KOPT-K1 (cell line): Measurements from ENCODE around the gene ING1.

Experiments
- H3K27ac ChIP-seq: fragments of 200-600 bp; sonication (generic); 2 replicates; pipeline ENCODE4 v1.5.1; 2016; ENCODE audit warnings: antibody characterized with exemption, mild to moderate bottlenecking, low read depth, low read length; ENCODE audit not compliant: poor library complexity, severe bottlenecking
- H3K36me3 ChIP-seq: fragments of 200-600 bp; sonication (generic); 2 replicates; pipeline ENCODE4 v1.5.1; 2017; ENCODE audit warnings: antibody characterized with exemption, mild to moderate bottlenecking, low read length, moderate library complexity; ENCODE audit not compliant: insufficient read depth
- H3K9me3 ChIP-seq: fragments of 200-600 bp; sonication (generic); 2 replicates; pipeline ENCODE4 v1.5.1; 2017; ENCODE audit warnings: antibody characterized with exemption, low read length, mild to moderate bottlenecking; ENCODE audit not compliant: insufficient read depth, poor library complexity, severe bottlenecking

ING1 gene

DNA sequence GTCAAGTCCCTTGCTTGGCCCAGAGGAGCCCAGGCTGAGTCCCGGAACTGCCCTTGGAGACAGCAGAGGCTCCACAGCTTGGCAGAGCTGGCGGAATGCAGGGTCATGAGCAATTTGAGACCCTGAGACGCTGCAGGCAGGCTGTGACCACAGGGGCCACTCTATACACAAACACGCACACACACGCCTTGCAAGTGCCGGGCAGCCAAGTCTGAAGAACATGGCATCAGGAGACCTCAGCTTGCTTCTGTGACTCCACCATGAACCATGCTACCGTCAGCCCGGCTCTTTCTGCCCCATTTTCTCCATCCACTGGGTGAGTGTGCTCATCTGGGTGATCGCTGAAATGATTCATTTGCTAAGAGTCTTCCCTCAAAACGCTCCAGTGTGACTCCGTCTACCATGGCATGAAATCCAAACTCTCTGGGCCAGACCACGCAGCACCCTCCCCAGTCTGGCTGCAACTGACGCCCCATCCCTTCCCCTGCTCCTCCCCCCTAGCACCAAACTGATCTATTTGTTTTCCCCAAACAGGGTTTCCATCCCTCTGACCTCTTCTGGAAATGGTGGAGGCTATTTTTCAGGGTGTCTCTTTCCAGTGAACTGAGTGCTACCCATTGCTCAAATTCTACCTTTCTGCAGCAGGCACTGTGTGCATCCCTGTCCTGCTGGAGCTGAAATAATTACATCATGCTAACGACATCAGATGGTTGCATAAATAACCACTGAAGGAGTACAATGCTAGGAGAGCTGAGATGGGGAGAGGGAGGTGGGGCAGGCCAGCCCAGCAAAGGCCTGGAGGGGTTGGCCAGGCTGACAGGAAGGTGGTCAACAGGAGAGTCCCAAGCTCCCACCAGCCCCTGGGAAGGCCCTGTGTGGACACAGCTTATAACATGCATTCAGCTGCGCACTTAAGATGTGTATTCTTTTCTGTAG, 10.6 kb upstream of the ING1 start:
- Histone ChIP-seq H3K9me3 (no peaks in the 10 kb centered on the region), H3K36me3 (peaks cover 63% of the 10 kb centered on the region), H3K27ac (no peak overlapping the region)

DNA sequence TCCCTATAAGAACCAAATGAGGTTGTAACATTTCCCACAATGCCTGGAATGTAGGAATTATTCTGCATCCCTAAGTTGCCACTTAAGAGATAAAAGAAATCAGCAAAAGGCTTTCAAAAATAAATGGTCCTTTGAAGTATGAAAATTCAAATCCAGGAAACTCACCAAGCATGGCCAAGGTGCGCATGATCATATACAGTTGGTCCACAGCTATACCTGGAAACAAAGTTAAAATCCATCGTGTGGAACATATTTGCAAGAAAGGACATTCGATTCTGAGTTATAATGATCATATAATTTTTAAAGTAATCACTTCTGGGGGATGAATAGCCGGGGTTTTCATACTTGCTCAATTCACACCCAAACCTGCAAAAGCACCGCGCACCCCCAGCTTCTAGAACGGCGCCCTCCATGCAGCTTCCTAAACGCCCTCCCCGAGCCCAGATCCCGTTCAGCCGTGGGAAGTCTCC, 8.1 kb upstream of the ING1 start:
- no peaks in the 10 kb centered on the region for H3K9me3 ChIP-seq
- peaks cover 37% of the 10 kb centered on the region for H3K36me3 ChIP-seq
- peak overlapping the region; percentile 87 for H3K27ac ChIP-seq

DNA sequence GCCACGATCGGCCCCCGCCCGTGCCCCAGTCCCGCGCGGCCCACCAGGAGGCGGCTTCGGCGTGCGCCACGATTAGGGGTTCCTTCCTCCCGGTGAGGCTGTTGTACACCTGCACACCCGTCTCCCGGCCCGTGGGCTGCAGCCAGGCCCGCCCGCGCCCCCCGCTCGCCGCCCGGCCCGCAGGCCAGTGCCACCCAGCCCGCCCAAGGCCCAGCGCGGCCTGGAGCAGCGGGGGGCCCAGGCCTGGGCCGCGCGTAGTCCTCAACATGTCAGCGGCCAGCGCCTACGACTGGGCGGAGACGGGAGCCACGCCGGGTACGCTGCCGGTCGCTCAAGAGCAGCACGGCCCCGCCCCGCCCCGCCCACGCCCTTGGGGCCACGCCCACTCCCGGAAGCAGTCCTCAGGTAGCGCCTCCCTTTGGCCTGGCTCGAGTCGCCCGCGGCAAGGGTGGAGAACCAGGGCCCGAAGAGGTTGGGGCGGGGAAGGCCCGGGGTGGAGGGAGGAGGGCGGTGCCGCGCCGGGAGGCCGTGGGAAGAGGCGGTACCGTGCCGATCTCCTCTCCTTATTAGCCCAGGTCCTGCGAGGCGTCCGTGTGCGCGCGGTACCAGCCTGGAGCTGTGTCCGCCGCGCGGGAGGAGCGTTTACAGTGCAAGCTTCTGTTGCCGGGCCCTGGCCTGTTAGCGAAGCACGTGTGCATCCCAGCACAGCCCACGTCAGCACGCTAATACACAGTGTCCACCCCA, 7.5 kb upstream of the ING1 start, which contains the start of gene CARS2:
TSS of gene CARS2 (minus strand) at position 291 of the 744 bp plus-strand sequence. CDS start at position 268, 23 bp downstream.
- peak within 1 kb of the TSS; percentile 87 for H3K27ac ChIP-seq
- peaks cover 31% of the 10 kb centered on the region for H3K36me3 ChIP-seq
- no peaks in the 10 kb centered on the region for H3K9me3 ChIP-seq

DNA sequence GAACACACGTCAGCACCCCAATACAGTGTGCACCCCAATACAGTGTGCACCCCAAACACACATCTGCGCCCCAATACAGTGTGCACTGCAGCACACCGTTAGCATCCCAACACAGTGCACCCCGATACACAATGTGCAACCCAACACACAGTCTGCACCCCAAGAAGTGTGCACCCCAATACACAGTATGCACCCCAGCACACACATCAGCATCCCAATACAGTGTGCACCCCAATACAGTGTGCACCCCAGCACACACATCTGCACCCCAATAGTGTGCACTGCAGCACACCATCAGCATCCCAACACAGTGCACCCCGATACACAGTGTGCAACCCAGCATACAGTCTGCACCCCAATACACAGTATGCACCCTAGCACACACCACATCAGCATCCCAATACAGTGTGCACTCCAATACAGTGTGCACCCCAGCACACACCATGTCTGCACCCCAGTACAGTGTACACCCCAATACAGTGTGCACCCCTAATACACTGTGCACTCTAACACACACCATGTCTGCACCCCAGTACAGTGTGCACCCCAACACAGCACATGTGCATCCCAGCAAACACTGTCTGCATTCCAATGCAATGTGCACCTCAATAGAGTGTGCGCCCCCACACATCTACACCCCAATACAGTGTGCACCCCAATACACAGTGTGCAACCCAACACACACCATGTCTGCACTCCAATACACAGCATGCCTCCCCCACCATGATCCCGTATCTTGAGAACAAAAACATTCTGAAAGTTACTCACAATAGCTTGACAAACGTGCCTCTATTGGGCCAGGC, 6.7 kb upstream of the ING1 start:
- Histone ChIP-seq H3K27ac (peak overlapping the region; percentile 87), H3K36me3 (peaks cover 24% of the 10 kb centered on the region), H3K9me3 (no peaks in the 10 kb centered on the region)

DNA sequence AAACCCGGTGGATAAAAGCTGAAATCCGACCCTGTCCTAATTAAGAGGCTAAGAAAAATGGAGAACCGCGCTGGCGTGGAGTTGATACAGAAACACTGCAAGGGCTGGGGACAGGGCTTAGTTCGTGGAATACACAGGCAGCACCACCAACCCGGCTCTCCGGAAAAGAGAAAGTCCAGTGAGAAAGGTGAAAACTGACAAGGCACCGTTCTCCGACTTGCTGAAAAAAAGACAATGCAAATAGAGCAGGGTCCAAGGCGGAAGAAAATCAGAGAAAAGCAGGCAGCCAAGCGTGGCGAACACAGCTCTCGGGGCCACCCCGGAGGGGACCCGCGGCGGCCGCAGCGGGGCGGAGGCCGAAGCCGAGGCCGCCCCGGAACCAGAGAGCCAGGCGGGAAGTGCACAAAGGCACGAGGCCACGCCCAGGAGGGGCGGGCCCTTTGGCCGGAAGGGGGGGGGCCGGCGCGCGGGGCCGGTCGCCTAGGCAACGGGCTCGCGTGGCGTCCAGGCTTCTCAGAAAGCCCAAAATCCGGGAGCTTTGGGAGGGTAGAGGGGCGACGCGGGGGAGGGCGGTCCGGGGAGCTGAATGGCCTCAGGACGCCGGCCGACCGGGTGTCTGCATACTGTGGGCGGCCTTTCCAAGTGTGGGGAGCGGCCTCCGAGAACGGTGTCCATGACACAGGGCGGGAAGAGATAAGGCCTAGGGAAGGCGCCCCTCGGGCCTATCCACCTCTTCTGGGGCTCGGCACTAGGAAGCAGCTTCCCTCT, 1.2 kb upstream of the ING1 start:
- no peaks in the 10 kb centered on the region for H3K36me3 ChIP-seq
- H3K27ac ChIP-seq: peak overlapping the region; percentile 100
- H3K9me3 ChIP-seq: no peaks in the 10 kb centered on the region

DNA sequence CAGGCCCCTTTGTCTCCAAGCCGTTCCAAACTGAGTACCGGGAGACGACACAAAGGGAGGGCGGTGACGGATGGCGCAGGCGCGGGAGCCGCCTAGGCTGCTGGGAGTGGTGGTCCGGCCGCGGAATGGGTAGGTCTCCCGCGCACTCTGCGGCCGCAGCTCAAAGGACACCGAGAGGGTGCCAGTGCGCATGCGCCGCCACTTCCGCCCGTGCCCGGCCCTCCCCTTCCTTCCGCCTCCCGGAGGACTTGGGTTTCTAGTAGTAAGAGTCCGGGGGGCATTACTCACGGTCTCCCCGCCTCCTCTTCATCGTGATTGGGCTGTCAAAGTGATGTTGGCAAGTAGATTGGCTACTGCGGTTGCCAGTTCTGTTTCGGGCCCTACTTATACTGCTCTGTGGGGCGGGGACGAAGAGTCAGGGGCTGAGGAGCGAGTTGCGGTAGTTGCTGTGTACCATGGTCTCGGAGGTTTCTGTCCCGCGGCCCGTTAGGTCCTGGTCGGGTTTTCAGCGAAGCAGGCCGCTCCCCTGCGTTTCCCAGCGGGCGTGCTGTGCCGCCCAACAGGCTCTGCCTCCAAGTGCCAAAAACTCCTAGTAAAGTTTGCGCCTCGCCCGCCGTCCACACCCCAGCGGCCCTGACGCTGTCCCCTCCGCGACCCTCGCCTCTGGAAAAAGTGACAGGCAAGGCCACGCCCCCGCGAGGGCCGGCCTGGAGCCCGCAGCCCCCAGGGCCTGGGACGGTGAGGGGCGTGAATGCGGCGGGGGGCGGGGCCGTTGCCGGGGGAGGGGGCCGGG, 455 bp upstream of the ING1 start:
- Histone ChIP-seq H3K27ac (peak overlapping the region; percentile 100), H3K36me3 (no peaks in the 10 kb centered on the region), H3K9me3 (no peaks in the 10 kb centered on the region)

DNA sequence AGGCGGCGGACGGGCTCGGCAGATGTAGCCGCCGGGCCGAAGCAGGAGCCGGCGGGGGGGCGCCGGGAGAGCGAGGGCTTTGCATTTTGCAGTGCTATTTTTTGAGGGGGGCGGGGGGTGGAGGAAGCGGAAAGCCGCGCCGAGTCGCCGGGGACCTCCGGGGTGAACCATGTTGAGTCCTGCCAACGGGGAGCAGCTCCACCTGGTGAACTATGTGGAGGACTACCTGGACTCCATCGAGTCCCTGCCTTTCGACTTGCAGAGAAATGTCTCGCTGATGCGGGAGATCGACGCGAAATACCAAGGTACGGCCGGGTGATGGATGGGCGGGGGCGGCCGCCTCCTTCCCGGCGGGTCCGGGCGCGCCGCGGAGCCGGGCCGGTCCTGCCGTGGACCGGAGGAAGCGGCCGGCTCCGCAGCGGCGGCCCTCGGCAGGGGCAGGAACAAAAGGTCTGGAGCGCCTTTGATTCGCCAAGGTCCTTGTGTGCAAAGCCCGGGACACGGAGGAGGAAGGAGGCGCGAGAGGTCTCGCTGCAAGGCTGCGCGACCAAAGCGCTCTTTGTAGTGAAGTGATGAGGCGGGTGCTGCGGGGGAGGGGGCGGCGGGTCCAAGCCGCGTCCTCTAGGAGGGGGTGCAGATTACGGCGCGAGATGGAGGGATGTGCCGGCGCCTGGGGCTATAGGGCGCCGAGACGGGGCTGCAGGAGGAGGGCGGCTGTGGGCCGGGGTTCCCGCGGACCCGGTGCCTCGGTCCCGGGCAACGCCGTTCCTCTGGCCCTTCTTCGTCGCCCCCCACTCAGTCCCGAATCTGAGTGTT, 689 bp downstream of the ING1 start:
- peaks cover 4% of the 10 kb centered on the region; the same call in 1 of the 2 replicates for H3K36me3 ChIP-seq
- H3K27ac ChIP-seq: peak overlapping the region; percentile 100
- no peaks in the 10 kb centered on the region for H3K9me3 ChIP-seq

DNA sequence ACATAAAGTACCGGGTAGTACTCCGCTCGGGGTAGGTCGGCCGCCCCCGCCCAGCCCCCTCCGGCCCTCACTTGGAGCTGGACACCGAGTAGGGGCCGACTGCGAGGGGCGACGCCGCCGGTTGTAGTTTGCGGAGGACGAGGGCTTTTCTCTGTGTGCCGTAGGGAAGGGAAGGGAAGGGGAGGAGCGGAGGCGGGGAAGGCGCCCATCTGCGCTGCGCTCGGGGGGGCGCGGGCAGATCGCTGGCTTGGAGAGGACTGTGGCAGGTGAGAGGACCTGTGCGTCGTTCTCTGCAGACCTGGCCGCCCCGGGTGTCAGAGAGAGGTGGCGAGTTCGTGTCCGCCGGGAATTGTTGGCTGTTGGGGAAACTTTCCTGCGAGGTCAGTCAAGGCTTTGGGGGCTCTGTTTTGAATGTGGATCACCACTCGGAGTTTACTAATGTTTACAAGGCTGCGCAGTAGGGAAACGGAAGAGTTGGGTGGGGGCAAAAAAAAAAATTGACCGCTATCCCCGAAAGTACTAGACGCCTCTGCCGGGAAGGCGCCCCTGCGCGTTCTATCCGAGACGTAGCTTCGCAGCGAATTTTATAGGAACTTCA, 1.4 kb downstream of the ING1 start:
- Histone ChIP-seq H3K36me3 (peaks cover 12% of the 10 kb centered on the region), H3K27ac (peak overlapping the region; percentile 100), H3K9me3 (no peaks in the 10 kb centered on the region)

DNA sequence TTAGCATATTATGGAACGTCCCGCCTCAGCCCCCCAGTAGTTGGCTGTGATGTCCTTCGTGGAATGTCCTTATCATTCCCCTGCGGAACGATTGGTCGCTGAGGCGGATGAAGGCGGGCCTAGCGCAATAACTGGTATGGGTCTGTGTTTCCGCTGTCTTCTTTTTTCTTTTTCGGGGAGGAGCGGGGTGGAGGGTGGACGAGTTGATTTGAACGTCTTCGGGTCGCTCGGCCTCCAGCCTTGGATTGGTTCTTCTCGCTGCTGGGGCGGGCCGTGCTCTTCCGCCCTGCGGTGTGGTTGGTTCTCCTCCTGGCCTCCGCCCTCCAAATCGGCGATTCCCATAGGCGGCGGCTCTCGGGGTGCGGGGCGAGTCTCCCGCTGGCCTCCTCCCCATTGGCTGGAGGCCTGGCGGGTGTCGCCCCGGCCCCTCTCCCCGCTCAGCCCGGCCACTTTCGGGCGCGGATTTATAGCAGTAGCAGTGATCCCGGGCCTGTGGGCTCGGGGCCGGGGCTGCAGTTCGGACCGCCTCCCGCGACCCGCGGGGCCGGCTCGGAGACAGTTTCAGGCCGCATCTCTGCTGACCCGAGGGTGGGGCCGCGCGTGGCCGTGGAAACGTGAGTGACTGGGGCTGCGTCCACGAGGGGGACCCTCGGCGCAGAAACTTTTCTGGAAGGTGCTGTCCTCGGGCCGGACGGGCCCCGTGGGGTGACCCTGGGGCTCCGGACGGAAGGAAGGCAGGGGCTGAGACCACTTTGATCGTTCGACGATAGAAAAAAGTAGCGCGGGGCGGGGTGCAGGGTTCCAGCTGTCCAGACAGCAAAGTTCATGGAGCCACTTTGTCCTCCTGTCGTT, 2.1 kb downstream of the ING1 start:
- Histone ChIP-seq H3K36me3 (peaks cover 17% of the 10 kb centered on the region), H3K27ac (peak overlapping the region; percentile 100), H3K9me3 (no peaks in the 10 kb centered on the region)

DNA sequence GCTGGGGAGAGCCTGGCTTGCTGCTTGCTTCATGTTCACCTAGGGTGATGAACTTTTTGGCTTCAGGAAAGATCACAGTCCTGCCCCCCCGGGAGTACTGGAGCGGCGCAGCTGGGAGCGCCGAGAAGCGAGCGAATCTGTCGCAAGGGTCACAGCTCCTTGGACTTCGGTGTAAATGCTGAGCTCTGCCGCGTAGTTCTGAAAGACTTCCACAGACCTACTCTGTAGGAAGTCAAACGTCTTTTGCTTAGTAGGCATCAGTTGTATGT, 2.7 kb downstream of the ING1 start:
- H3K27ac ChIP-seq: peak overlapping the region; percentile 80
- H3K9me3 ChIP-seq: no peaks in the 10 kb centered on the region

DNA sequence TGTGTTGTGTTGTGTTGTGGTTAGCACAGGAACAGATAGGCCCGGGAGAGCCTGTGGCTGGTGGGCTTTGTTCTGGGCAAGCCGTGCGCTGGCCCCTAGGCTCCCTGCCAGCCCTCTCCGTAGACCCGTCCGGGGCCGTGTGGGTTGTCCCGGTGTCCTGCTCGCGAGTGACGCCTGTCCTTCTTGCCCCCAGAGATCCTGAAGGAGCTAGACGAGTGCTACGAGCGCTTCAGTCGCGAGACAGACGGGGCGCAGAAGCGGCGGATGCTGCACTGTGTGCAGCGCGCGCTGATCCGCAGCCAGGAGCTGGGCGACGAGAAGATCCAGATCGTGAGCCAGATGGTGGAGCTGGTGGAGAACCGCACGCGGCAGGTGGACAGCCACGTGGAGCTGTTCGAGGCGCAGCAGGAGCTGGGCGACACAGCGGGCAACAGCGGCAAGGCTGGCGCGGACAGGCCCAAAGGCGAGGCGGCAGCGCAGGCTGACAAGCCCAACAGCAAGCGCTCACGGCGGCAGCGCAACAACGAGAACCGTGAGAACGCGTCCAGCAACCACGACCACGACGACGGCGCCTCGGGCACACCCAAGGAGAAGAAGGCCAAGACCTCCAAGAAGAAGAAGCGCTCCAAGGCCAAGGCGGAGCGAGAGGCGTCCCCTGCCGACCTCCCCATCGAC, 5.7 kb downstream of the ING1 start:
- H3K27ac ChIP-seq: no peak overlapping the region
- H3K9me3 ChIP-seq: no peaks in the 10 kb centered on the region
- peaks cover 41% of the 10 kb centered on the region for H3K36me3 ChIP-seq

More for the DNA sequence above, 2.7 kb downstream of the ING1 start:
- H3K36me3 ChIP-seq: peaks cover 23% of the 10 kb centered on the region

DNA sequence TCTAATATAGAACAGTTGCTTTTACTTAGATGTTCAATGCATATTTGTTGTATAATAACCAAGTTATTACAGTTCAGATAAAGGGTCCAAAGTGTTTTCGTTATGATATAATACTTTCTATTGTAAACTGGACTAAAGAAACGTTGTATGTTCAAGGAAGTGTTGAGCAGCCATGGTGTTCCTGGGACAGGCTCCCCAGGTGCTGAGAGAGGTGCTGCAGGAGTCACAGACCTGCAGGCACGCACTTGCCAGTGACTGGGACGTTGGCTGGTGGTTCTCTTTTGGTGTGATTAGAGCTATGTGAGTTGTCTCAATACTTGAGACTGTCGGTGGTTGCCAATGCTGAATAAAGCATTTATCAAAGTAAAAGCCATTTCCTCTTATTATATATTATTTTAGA, 9.5 kb downstream of the ING1 start:
- H3K36me3 ChIP-seq: peaks cover 41% of the 10 kb centered on the region
- H3K27ac ChIP-seq: no peak overlapping the region

More for the DNA sequence above, 9.5 kb downstream of the ING1 start:
- no peaks in the 10 kb centered on the region for H3K9me3 ChIP-seq
